Smooth muscle cell (in vitro differentiated cells): ENCODE results near the gene SCUBE2. TPM values are rescaled to one million over a fixed set of nuclear protein-coding genes. Genes with fewer than 3 reads are reported as not detected.

ENCODE experiments used
- DNase-seq: peaks from one replicate; lab custom pipeline; 2025; ENCODE audit not compliant: unreplicated experiment; lab: John Stamatoyannopoulos, UW
- H2AFZ ChIP-seq: fragments of 200-600 bp; sonication (generic); 2 replicates; pipeline ENCODE4 v1.6.0; 2016; ENCODE audit warnings: antibody characterized with exemption, low read depth, mild to moderate bottlenecking
- H3F3A ChIP-seq: fragments of 200-600 bp; sonication (generic); 2 replicates; pipeline ENCODE4 v1.6.0; 2017; ENCODE audit warnings: antibody characterized with exemption, low read depth
- H3K27ac ChIP-seq: fragments of 200-600 bp; sonication (generic); 2 replicates; pipeline ENCODE4 v1.5.1; 2016; ENCODE audit warnings: low read depth, mild to moderate bottlenecking
- H3K27me3 ChIP-seq: fragments of 200-600 bp; sonication (generic); 2 replicates; pipeline ENCODE4 v1.6.1; 2016; ENCODE audit warnings: low read depth, mild to moderate bottlenecking
- H3K36me3 ChIP-seq: fragments of 200-600 bp; sonication (generic); 2 replicates; pipeline ENCODE4 v1.5.1; 2016; ENCODE audit warnings: low read depth
- H3K4me1 ChIP-seq: fragments of 200-600 bp; sonication (generic); 2 replicates; pipeline ENCODE4 v1.5.1; 2016; ENCODE audit warnings: low read depth
- H3K4me2 ChIP-seq: fragments of 200-600 bp; sonication (generic); 2 replicates; pipeline ENCODE4 v1.6.0; 2016; ENCODE audit warnings: mild to moderate bottlenecking
- H3K4me3 ChIP-seq: fragments of 200-600 bp; sonication (generic); 2 replicates; pipeline ENCODE4 v1.5.1; 2016; ENCODE audit warnings: mild to moderate bottlenecking
- H3K79me2 ChIP-seq: fragments of 200-600 bp; sonication (generic); 2 replicates; pipeline ENCODE4 v1.6.0; 2016; ENCODE audit warnings: low read depth, mild to moderate bottlenecking
- H3K9ac ChIP-seq: fragments of 200-600 bp; sonication (generic); 2 replicates; pipeline ENCODE4 v1.6.0; 2016; ENCODE audit warnings: low read depth
- H3K9me3 ChIP-seq: fragments of 200-600 bp; sonication (generic); replicated peaks from 2 replicates; pipeline ENCODE4 v1.5.1; 2016; ENCODE audit warnings: low read depth
- H4K20me1 ChIP-seq: fragments of 200-600 bp; sonication (generic); 2 replicates; pipeline ENCODE4 v1.6.0; 2016; ENCODE audit warnings: low read depth
- CTCF ChIP-seq: fragments of 200-600 bp; sonication (generic); IDR thresholded peaks from 2 replicates; pipeline ENCODE4 v1.5.1; 2017; ENCODE audit warnings: borderline replicate concordance, mild to moderate bottlenecking, antibody characterized with exemption; ENCODE audit not compliant: insufficient read depth, poor library complexity, severe bottlenecking
- WGBS: methylation state at CpG from one replicate; pipeline ENCODE4 v1.1.7; 2016; ENCODE audit warnings: low lambda C conversion rate; 5-methylcytosine and 5-hydroxymethylcytosine counted together
- polyA plus RNA-seq: library from polyadenylated mRNA; unstranded; fragments of >200 nt; fragmentation: Nextera tagmentation; extraction: Ambion mirVana; gene quantifications from 2 replicates; pipeline ENCODE4 v1.2.1, GENCODE V29; 2016
- total RNA-seq: library from RNA; depleted of rRNA; stranded (reverse); fragments of >200 nt; gene quantifications from 2 replicates; pipeline ENCODE4 v1.2.3, GENCODE V29; 2014

Gene SCUBE2
- total and polyA plus RNA-seq, 2 experiments from 2014 or later, result 2.2 to 5.0 TPM

- Histone ChIP-seq H3K27me3 (peaks cover 40% of the 10 kb centered on the region), H3F3A (peaks cover 14% of the 10 kb centered on the region), H3K36me3 (no peaks in the 10 kb centered on the region), H3K27ac (peak overlapping the region; percentile 30), H3K4me1 (peaks cover 19% of the 10 kb centered on the region), H3K79me2 (no peaks in the 10 kb centered on the region), H2AFZ (no peak overlapping the region), H4K20me1 (no peaks in the 10 kb centered on the region), H3K9ac (peak overlapping the region; percentile 81), H3K4me3 (peak overlapping the region; percentile 46), H3K9me3 (no peaks in the 10 kb centered on the region), H3K4me2 (peak overlapping the region; percentile 83)
- no peak for DNase-seq
- WGBS, result 13% methylated on average over 8 of the region's 8 CpGs
- no peak for TF ChIP-seq CTCF
Observed at GRCh38 chr11:9002920-9003572, 88.4 kb downstream of the SCUBE2 start.

- Histone ChIP-seq H3K9ac (peak overlapping the region; percentile 28), H3K27me3 (peaks cover 27% of the 10 kb centered on the region), H3K79me2 (no peaks in the 10 kb centered on the region), H3K9me3 (no peaks in the 10 kb centered on the region), H3F3A (peaks cover 14% of the 10 kb centered on the region), H3K36me3 (no peaks in the 10 kb centered on the region), H3K27ac (peak overlapping the region; percentile 78), H3K4me1 (peaks cover 19% of the 10 kb centered on the region), H3K4me2 (peak overlapping the region; percentile 83), H4K20me1 (no peaks in the 10 kb centered on the region), H3K4me3 (no peak overlapping the region), H2AFZ (no peak overlapping the region)
- no peak for DNase-seq
- no peak for TF ChIP-seq CTCF
- 46% methylated on average over 6 of the region's 6 CpGs for WGBS
Observed at GRCh38 chr11:9001736-9002135, 89.7 kb downstream of the SCUBE2 start.

GRCh38 chr11:8998017-8998416 is 93.4 kb downstream of the SCUBE2 start:
- WGBS, result 70% methylated on average over 2 of the region's 2 CpGs
- DNase-seq, result no peak
- no peak overlapping the region for H2AFZ ChIP-seq
- no peak overlapping the region for H3K9ac ChIP-seq
- H3K27ac ChIP-seq, result no peak overlapping the region
- no peaks in the 10 kb centered on the region for H4K20me1 ChIP-seq
- H3F3A ChIP-seq, result peaks cover 8% of the 10 kb centered on the region
- H3K79me2 ChIP-seq, result no peaks in the 10 kb centered on the region
- peaks cover 20% of the 10 kb centered on the region for H3K4me1 ChIP-seq
- H3K9me3 ChIP-seq, result no peaks in the 10 kb centered on the region
- H3K27me3 ChIP-seq, result peaks cover 5% of the 10 kb centered on the region
- no peak for TF ChIP-seq CTCF
- no peak overlapping the region for H3K4me3 ChIP-seq
- no peaks in the 10 kb centered on the region for H3K36me3 ChIP-seq
- H3K4me2 ChIP-seq, result no peak overlapping the region

DNA sequence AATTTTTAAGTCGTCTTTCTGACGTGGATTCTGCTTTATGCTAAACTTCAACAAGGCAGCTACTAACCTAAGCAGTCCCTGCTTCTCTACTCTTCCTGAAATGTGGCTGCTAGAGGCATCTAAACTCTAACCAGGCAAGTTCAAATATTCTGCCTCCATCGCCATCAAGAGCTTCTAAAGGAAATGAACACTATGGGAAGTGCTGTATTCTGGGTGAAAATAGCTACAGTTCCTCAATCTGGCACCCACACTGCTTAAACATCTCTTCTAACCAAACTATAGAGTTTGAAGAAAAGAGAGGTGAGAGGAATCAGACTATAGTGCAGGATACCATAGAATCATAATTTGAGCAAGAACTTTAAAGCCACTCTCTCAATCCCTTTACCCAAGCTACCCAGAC is 93.9 kb downstream of the SCUBE2 start:
- H3K79me2 ChIP-seq, result no peaks in the 10 kb centered on the region
- H3K4me3 ChIP-seq, result no peak overlapping the region
- no peak for TF ChIP-seq CTCF
- no peaks in the 10 kb centered on the region for H3K36me3 ChIP-seq
- H3K4me1 ChIP-seq, result peaks cover 14% of the 10 kb centered on the region
- no peak for DNase-seq
- no peak overlapping the region for H2AFZ ChIP-seq
- H4K20me1 ChIP-seq, result no peaks in the 10 kb centered on the region
- 83% methylated on average over 3 of the region's 3 CpGs for WGBS
- H3K9me3 ChIP-seq, result no peaks in the 10 kb centered on the region
- H3K27me3 ChIP-seq, result peaks cover 5% of the 10 kb centered on the region
- H3K27ac ChIP-seq, result no peak overlapping the region
- H3F3A ChIP-seq, result peaks cover 3% of the 10 kb centered on the region
- H3K4me2 ChIP-seq, result no peak overlapping the region
- no peak overlapping the region for H3K9ac ChIP-seq
